ENCODE measurements around the gene SMAP2.

The SMAP2 gene

DNA sequence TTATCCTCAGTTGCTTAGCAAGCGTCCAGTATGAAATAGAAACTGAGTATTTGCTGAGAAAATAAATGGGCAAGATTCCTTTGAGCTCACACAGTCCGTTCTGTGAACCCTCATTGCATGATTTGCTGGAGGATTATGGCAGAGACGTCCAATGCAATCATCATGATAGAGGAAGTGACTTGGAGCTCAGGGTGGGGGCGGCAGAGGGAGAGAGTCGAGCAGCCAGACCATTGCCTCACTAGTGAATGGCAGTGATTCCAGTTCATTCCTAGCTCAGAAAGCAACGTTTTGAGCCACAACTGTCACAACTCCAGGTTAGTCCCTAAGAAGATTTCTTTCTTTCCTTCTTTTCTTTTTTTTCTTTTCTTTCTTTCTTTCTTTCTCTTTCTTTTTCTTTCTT is 28.9 kb upstream of the SMAP2 start:
- Histone ChIP-seq H4K20me1 (ENCODE audit: insufficient read depth) (no peaks in the 10 kb centered on the region), H3K9ac (no peak overlapping the region), H3K27me3 (ENCODE audit: insufficient read depth, low read depth) (no peaks in the 10 kb centered on the region), H2AFZ (ENCODE audit: low read depth) (no peak overlapping the region), H3K4me2 (no peak overlapping the region), H3K36me3 (ENCODE audit: insufficient read depth) (no peaks in the 10 kb centered on the region), H3K79me2 (ENCODE audit: insufficient read depth, low read depth) (no peaks in the 10 kb centered on the region), H3K4me1 (ENCODE audit: low read depth, poor library complexity, severe bottlenecking) (peaks cover 5% of the 10 kb centered on the region), H3K4me3 (IDR thresholded peaks at IDR 0.05; ENCODE audit: insufficient read depth, low read depth, low read length) (no peak overlapping the region), H3K27ac (no peak overlapping the region)
- TF ChIP-seq, protein P1, sequence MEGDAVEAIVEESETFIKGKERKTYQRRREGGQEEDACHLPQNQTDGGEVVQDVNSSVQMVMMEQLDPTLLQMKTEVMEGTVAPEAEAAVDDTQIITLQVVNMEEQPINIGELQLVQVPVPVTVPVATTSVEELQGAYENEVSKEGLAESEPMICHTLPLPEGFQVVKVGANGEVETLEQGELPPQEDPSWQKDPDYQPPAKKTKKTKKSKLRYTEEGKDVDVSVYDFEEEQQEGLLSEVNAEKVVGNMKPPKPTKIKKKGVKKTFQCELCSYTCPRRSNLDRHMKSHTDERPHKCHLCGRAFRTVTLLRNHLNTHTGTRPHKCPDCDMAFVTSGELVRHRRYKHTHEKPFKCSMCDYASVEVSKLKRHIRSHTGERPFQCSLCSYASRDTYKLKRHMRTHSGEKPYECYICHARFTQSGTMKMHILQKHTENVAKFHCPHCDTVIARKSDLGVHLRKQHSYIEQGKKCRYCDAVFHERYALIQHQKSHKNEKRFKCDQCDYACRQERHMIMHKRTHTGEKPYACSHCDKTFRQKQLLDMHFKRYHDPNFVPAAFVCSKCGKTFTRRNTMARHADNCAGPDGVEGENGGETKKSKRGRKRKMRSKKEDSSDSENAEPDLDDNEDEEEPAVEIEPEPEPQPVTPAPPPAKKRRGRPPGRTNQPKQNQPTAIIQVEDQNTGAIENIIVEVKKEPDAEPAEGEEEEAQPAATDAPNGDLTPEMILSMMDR (conservative IDR thresholded peaks at IDR 0.05; ENCODE audit: low read depth, low read length): no peak

DNA sequence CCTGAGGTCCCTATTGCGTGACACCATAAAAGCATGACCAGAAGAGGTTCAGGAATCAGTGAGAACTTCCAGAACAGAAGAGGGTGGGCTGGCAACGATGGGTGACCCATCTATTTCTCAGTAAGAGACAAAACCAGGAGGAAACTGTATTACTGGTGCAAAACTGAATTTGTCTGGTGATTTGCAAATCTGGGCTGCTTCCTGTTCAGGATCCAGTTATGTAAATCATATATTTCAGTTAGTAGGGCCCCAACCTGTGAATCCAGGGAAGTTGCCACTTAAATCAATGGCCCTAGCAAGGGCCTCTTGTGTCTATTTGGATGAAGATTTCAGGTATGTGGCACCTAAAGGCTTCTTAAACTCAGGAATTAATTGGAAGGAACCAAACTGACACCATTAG is 23.1 kb upstream of the SMAP2 start:
- Histone ChIP-seq H3K79me2 (ENCODE audit: insufficient read depth, low read depth) (no peaks in the 10 kb centered on the region), H3K27ac (no peak overlapping the region), H2AFZ (ENCODE audit: low read depth) (no peak overlapping the region), H3K27me3 (ENCODE audit: insufficient read depth, low read depth) (no peaks in the 10 kb centered on the region), H3K36me3 (ENCODE audit: insufficient read depth) (no peaks in the 10 kb centered on the region), H3K9ac (no peak overlapping the region), H3K4me2 (no peak overlapping the region), H3K4me3 (IDR thresholded peaks at IDR 0.05; ENCODE audit: insufficient read depth, low read depth, low read length) (no peak overlapping the region), H4K20me1 (ENCODE audit: insufficient read depth) (no peaks in the 10 kb centered on the region), H3K4me1 (ENCODE audit: low read depth, poor library complexity, severe bottlenecking) (no peaks in the 10 kb centered on the region)
- TF ChIP-seq, protein P1 (conservative IDR thresholded peaks at IDR 0.05; ENCODE audit: low read depth, low read length): no peak

DNA sequence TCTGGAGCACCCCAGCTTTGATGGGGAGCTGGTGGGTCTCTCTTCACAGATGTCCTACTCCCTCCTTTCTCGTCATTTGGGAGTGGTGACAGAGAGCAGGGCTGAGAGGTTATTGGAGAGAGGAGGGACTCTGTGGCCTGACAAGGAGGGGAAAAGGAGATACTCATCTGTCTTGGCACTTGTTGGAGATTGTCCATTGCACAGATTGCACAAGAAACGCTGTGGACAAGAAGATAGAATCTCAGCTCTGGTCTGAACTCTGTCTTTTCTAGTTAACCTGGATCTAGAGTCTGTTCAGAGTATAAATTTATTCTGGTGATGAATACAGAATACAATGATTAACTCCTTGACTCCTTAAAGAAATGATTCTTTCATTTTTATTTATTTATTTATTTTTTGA is 22.4 kb upstream of the SMAP2 start:
- no peak overlapping the region for H3K4me2 ChIP-seq
- no peak overlapping the region for H3K4me3 ChIP-seq (IDR thresholded peaks at IDR 0.05; ENCODE audit: insufficient read depth, low read depth, low read length)
- H3K36me3 ChIP-seq (ENCODE audit: insufficient read depth): no peaks in the 10 kb centered on the region
- no peaks in the 10 kb centered on the region for H3K27me3 ChIP-seq (ENCODE audit: insufficient read depth, low read depth)
- no peak overlapping the region for H3K27ac ChIP-seq
- H3K4me1 ChIP-seq (ENCODE audit: low read depth, poor library complexity, severe bottlenecking): no peaks in the 10 kb centered on the region
- no peaks in the 10 kb centered on the region for H4K20me1 ChIP-seq (ENCODE audit: insufficient read depth)
- no peak overlapping the region for H3K9ac ChIP-seq
- H3K79me2 ChIP-seq (ENCODE audit: insufficient read depth, low read depth): no peaks in the 10 kb centered on the region
- TF ChIP-seq, protein P1 (conservative IDR thresholded peaks at IDR 0.05; ENCODE audit: low read depth, low read length): no peak
- H2AFZ ChIP-seq (ENCODE audit: low read depth): no peak overlapping the region

DNA sequence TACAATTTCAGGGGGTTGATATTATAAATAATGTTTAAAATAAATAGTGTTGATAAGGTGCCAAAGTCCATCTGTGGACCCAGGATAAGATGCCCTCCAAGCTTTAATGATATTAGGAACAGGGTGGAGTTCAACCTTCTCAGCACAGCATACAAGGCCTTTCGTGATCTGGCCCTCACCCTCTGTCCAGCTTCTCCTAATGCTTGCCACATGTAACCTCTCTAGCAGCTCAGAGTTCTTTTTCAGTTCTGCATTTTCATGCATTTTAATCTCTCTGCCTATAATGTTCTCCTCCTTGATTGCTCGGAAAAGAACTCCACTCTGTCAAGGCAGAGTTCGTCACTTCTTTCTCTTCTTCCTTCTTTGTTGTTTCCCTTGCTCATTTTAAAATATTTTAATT is 21.4 kb upstream of the SMAP2 start:
- no peak overlapping the region for H3K4me3 ChIP-seq (IDR thresholded peaks at IDR 0.05; ENCODE audit: insufficient read depth, low read depth, low read length)
- TF ChIP-seq, protein P1 (conservative IDR thresholded peaks at IDR 0.05; ENCODE audit: low read depth, low read length): no peak
- no peaks in the 10 kb centered on the region for H3K4me1 ChIP-seq (ENCODE audit: low read depth, poor library complexity, severe bottlenecking)
- no peak overlapping the region for H3K4me2 ChIP-seq
- H2AFZ ChIP-seq (ENCODE audit: low read depth): no peak overlapping the region
- no peak overlapping the region for H3K9ac ChIP-seq
- no peaks in the 10 kb centered on the region for H4K20me1 ChIP-seq (ENCODE audit: insufficient read depth)
- no peaks in the 10 kb centered on the region for H3K79me2 ChIP-seq (ENCODE audit: insufficient read depth, low read depth)
- no peaks in the 10 kb centered on the region for H3K36me3 ChIP-seq (ENCODE audit: insufficient read depth)
- H3K27ac ChIP-seq: no peak overlapping the region
- H3K27me3 ChIP-seq (ENCODE audit: insufficient read depth, low read depth): no peaks in the 10 kb centered on the region

DNA sequence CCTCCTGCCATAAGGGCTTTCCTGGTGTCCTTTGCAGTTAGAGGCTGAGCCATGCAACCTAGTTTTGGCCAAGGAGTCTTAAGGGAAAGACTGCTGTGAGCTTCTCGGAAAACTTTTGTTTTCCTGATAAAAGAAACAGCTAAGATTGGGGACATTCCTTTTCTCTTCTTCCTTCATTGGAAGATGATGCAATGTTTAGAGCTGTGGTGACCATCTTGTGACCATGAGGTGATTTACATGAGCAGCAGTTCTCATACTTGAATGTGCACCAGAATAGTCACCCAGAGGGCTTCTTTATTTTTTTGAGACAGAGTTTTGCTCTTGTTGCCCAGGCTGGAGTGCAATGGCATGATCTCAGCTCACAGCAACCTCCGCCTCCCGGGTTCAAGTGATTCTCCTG is 20.4 kb upstream of the SMAP2 start:
- Histone ChIP-seq H3K27me3 (ENCODE audit: insufficient read depth, low read depth) (no peaks in the 10 kb centered on the region), H3K4me3 (IDR thresholded peaks at IDR 0.05; ENCODE audit: insufficient read depth, low read depth, low read length) (no peak overlapping the region), H3K4me2 (no peak overlapping the region), H3K4me1 (ENCODE audit: low read depth, poor library complexity, severe bottlenecking) (no peaks in the 10 kb centered on the region), H3K9ac (no peak overlapping the region), H4K20me1 (ENCODE audit: insufficient read depth) (no peaks in the 10 kb centered on the region), H3K27ac (no peak overlapping the region), H2AFZ (ENCODE audit: low read depth) (no peak overlapping the region), H3K36me3 (ENCODE audit: insufficient read depth) (no peaks in the 10 kb centered on the region), H3K79me2 (ENCODE audit: insufficient read depth, low read depth) (no peaks in the 10 kb centered on the region)
- TF ChIP-seq, protein P1 (conservative IDR thresholded peaks at IDR 0.05; ENCODE audit: low read depth, low read length): no peak
